Panc1 (cell line): ENCODE results near the gene ANTXR2.

ENCODE experiments used
- POLR2AphosphoS5 ChIP-seq: IDR thresholded peaks from 2 replicates; pipeline ENCODE4 v1.6.1; 2012; ENCODE audit warnings: mild to moderate bottlenecking, low read depth, low read length, moderate library complexity
- SIN3A ChIP-seq: IDR thresholded peaks from 2 replicates; pipeline ENCODE4 v1.6.1; 2012; ENCODE audit warnings: low read depth, mild to moderate bottlenecking, low read length, moderate library complexity, borderline replicate concordance; ENCODE audit not compliant: insufficient read depth
- TCF7L2 ChIP-seq: IDR thresholded peaks from 2 replicates; pipeline ENCODE4 v1.6.1; 2011; ENCODE audit warnings: mild to moderate bottlenecking, low read depth, low read length, inconsistent platforms
- TF ChIP-seq, protein P1 (sequence below): fragments of 450-650 bp; IDR thresholded peaks from 2 replicates; pipeline ENCODE4 v1.5.1; 2017; ENCODE audit warnings: mild to moderate bottlenecking
- TF ChIP-seq, protein P2 (sequence below), 2 experiments: IDR thresholded peaks; 2 replicates each; pipeline ENCODE4 v1.6.1; 2011 to 2012; ENCODE audit warnings: low read depth in 2 of 2, control low read depth in 1 of 2, low read length in 1 of 2, mild to moderate bottlenecking in 1 of 2, moderate library complexity in 1 of 2; ENCODE audit not compliant: insufficient read depth in 1 of 2

DNA sequence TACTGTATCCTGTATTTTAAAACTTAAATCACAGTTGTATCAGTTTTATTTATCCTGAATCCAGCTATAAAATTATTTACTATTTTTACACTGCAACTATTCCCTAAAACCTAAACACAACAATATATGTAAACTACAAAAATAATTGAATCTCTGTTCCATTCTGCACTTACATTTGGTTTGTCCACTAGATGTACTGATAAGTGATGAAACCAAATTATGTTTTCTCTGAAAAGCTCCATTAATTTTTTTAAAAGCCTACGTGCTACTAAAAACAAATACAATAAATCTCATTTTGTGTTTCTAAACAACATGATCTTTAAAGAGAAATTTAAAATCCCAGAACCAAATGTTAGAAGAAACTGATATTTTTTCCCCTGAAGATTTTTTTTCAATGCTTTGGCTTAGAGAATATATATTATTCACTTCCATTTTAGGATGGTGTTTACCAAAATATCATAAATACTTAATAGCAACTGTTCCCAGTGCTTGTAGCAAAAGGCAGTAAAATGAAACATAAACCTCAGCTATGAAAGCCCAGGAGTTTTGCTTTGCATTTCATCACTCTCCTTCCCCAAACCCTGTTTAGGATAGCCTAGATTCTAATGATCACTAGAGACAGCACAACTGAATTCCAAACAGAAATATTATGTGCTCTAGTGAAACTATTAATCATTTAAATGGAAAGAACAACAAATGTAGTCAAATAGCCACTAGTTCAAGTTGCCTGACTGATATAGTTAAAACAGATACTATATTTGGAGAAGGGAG is 19.7 kb downstream of the ANTXR2 start:
- TF ChIP-seq, protein P1, sequence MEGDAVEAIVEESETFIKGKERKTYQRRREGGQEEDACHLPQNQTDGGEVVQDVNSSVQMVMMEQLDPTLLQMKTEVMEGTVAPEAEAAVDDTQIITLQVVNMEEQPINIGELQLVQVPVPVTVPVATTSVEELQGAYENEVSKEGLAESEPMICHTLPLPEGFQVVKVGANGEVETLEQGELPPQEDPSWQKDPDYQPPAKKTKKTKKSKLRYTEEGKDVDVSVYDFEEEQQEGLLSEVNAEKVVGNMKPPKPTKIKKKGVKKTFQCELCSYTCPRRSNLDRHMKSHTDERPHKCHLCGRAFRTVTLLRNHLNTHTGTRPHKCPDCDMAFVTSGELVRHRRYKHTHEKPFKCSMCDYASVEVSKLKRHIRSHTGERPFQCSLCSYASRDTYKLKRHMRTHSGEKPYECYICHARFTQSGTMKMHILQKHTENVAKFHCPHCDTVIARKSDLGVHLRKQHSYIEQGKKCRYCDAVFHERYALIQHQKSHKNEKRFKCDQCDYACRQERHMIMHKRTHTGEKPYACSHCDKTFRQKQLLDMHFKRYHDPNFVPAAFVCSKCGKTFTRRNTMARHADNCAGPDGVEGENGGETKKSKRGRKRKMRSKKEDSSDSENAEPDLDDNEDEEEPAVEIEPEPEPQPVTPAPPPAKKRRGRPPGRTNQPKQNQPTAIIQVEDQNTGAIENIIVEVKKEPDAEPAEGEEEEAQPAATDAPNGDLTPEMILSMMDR, result no peak
- TF ChIP-seq SIN3A (no peak), POLR2AphosphoS5 (no peak), TCF7L2 (no peak)
- TF ChIP-seq, protein P2, sequence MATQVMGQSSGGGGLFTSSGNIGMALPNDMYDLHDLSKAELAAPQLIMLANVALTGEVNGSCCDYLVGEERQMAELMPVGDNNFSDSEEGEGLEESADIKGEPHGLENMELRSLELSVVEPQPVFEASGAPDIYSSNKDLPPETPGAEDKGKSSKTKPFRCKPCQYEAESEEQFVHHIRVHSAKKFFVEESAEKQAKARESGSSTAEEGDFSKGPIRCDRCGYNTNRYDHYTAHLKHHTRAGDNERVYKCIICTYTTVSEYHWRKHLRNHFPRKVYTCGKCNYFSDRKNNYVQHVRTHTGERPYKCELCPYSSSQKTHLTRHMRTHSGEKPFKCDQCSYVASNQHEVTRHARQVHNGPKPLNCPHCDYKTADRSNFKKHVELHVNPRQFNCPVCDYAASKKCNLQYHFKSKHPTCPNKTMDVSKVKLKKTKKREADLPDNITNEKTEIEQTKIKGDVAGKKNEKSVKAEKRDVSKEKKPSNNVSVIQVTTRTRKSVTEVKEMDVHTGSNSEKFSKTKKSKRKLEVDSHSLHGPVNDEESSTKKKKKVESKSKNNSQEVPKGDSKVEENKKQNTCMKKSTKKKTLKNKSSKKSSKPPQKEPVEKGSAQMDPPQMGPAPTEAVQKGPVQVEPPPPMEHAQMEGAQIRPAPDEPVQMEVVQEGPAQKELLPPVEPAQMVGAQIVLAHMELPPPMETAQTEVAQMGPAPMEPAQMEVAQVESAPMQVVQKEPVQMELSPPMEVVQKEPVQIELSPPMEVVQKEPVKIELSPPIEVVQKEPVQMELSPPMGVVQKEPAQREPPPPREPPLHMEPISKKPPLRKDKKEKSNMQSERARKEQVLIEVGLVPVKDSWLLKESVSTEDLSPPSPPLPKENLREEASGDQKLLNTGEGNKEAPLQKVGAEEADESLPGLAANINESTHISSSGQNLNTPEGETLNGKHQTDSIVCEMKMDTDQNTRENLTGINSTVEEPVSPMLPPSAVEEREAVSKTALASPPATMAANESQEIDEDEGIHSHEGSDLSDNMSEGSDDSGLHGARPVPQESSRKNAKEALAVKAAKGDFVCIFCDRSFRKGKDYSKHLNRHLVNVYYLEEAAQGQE (IDR thresholded peaks at IDR 0.05; ENCODE audit: insufficient read depth in 1 of 2, low read depth in 2 of 2, low read length in 1 of 2), result no peak
